Rectal smooth muscle tissue (tissue), 1 donor: ENCODE data around the gene EFCAB9.
"Not testable (repeated sequence)": the region's sequence is repeated elsewhere in the genome, so short reads cannot be mapped to it uniquely, and the experiment has no call there.

Experiments used
- H3K27ac ChIP-seq: one replicate; pipeline ENCODE4 v1.7.0; 2013; ENCODE audit warnings: low read depth, low read length, inconsistent platforms
- H3K27me3 ChIP-seq: one replicate; pipeline ENCODE4 v1.7.0; 2013; ENCODE audit warnings: low read length; ENCODE audit not compliant: control insufficient read depth, insufficient read depth
- H3K36me3 ChIP-seq: one replicate; pipeline ENCODE4 v1.7.0; 2013; ENCODE audit warnings: low read length; ENCODE audit not compliant: control insufficient read depth, insufficient read depth
- H3K4me1 ChIP-seq: one replicate; pipeline ENCODE4 v1.7.0; 2013; ENCODE audit warnings: low read length; ENCODE audit not compliant: control insufficient read depth, insufficient read depth
- H3K4me3 ChIP-seq: one replicate; pipeline ENCODE4 v1.7.0; 2013; ENCODE audit warnings: low read length
- H3K9ac ChIP-seq: one replicate; pipeline ENCODE4 v1.7.0; 2013; ENCODE audit warnings: low read length

The EFCAB9 gene

DNA sequence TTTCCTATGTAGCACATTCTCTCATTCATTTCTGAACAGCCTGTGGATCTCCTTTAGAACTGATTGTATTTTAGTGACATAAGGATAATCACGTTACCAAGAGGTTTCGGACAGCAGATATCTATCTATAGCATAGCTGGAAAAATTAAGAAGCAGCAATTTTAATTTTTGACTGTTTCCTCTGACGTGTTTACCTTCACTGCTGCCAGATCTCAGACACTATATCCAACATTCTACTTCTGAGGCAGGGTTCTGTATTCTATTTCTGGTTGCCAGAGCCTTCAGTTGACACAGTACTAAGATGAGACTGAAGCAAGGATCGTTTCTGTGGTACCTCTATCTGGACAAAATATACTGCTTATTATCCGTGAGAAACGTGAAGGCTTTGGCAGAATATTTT lies at the start of gene EFCAB9:
Gene EFCAB9 (plus strand): TSS at position 301 of the 400 bp plus-strand sequence. CDS start 1 bp downstream, at position 302.
- H3K4me3 ChIP-seq, result no peak within 1 kb of the TSS
- no peaks in the 10 kb centered on the region for H3K27me3 ChIP-seq
- no peak within 1 kb of the TSS for H3K9ac ChIP-seq
- H3K4me1 ChIP-seq, result no peaks in the 10 kb centered on the region
- H3K36me3 ChIP-seq, result no peaks in the 10 kb centered on the region
- H3K27ac ChIP-seq, result no peak within 1 kb of the TSS

DNA sequence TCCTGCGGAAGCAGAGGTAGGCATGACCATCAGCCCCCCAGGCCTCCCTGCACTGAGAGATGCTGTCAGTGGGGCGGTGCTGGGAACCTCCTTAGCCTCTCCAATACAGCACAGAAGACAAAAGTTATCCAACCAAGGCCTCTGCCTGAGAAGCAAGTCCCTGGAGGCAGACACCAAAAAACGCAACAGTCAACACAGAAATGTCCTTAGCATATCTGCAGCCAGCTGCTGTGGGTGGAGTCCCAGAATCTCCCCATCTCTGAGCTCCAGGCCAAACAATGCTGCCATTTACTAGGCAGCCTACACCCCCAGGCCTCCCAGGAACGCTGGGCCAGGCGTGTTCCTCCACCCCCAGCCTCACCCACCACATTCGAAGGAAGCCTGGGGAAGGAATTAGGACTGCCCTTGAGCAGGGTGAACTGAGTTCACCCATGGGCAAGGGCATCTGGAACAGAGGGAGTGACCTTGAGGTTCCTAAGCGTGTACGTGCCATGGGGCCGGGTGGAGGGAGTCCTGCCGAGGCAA lies 49.6 kb upstream of the EFCAB9 start:
- H3K4me1 ChIP-seq, result no peaks in the 10 kb centered on the region

DNA sequence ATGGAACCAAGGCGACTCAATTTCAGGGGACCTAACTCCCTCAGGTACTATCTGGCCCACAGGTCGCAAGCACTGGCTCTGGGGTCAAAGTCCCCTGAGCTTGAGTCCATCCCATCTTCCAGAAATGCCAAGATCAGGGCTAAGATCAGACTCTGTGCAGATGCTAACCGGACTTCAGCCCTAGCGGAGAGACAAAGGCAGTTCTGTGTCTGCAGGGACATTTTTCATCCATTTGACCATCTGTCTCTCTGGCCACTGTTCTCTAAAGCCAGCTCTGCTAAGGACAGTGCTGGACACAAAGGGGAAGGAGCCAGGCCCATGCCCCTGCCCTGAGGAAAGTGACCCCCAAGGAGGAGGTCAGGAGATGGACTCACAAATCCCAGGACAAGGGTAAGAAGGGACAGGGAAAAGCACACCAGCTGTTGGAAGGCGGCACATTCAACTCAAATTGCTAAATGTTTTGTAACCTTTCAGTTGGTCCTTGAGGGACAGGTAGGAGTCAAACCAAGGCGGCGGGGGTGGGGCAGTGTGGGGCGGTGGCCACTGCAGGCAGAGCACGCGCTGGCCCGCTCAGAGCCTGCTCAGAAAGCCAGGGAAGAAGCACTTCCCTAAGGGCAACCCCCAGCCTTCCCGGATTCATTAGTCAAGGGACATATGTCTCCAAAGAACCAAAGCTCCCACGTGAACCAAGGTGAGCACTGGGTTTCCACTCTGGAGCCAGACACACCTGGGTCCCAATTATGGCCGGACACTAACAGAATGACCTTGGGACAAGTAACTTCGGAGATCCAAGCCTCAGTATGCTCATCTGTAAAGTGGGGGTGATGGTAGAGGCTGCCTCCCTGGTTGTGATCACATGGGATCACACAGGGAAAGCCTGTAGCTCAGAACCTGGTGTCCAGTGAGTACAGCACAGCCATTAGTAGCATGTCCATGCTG lies 48.8 kb upstream of the EFCAB9 start:
- peaks cover 6% of the 10 kb centered on the region for H3K36me3 ChIP-seq
- H3K4me3 ChIP-seq, result no peak overlapping the region
- H3K27ac ChIP-seq, result no peak overlapping the region
- no peak overlapping the region for H3K9ac ChIP-seq
- no peaks in the 10 kb centered on the region for H3K27me3 ChIP-seq
- H3K4me1 ChIP-seq, result no peaks in the 10 kb centered on the region

More for the DNA sequence above, 49.6 kb upstream of the EFCAB9 start:
- Histone ChIP-seq H3K9ac (no peak overlapping the region), H3K4me3 (no peak overlapping the region), H3K27me3 (no peaks in the 10 kb centered on the region), H3K36me3 (peaks cover 6% of the 10 kb centered on the region), H3K27ac (no peak overlapping the region)

DNA sequence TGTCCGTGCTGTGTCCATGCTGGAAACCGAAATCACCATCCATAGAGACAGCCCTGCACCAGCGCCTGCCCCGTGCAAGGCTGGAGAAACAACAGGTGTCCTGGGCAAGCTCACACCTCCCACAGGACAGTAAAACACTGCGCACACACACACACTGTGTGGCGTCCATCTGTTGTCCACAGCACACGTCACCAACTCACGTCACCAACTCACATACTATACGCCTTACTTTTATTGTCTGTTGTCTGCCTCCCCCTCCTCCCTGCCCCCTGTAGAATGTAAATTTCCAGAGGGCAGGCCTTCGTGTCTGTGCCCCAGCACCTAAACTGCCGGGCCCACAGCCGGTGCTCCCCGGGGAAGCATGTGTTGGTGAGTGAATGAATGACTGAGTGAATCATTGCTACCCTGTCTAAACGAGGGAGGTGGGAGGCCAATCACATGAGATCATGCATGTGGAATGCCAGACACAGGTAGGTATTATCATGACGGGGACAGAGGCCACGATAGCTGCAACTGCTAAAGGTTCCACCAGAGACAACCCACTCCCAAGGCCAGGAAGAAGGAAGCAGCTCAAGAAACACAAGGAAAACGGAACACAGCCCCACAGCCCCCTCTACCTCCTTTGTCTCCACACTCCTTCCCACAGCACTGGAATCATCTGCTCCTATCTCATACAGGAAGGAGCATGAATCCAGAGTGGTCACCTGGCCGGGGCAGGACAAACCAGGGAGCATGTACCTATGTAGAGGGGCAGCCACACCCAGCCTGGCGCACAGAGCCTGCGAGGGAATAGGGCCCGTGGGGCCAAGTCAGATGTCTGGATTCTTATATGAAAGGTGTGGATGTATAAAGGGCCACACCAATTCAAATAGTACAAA lies 47.9 kb upstream of the EFCAB9 start:
- Histone ChIP-seq H3K27me3 (no peaks in the 10 kb centered on the region), H3K36me3 (peaks cover 6% of the 10 kb centered on the region), H3K27ac (no peak overlapping the region), H3K4me3 (no peak overlapping the region), H3K4me1 (no peaks in the 10 kb centered on the region), H3K9ac (no peak overlapping the region)

DNA sequence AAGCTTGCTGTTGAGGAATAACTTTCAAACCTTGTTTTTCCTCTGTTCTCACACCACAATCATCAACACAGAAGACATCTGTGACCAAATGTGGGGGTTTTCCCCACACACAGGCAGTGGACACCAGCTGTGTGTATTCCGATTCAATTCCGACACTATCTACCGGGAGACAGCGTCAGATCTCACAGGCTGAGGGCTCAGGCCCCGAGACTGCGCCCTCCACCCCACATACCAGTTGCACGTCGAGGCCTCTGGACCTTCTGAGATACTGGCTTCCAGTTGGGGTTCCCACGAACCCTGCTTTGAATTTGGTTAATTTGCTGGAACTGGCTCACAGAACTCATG lies 47.3 kb upstream of the EFCAB9 start:
- Histone ChIP-seq H3K27me3 (no peaks in the 10 kb centered on the region), H3K27ac (no peak overlapping the region), H3K9ac (no peak overlapping the region), H3K4me1 (no peaks in the 10 kb centered on the region), H3K36me3 (peaks cover 6% of the 10 kb centered on the region), H3K4me3 (no peak overlapping the region)

DNA sequence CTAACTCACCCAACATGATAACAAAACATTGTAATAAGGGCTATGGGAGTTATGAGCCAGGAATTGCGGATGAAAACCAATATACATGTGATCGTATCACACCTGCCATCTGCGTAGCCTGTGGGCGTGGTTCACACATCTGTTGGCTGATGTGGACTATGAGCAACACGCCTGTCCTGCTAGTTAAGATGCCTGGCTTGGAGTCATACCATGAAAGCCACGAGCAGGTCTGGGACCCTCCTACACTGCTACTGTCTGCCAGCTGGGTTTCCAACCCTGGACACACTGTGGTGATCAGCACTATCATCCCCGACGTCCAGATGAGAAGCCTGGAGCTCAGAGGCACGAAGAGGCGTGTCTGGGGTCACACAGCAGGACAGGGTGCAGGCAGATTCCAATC lies 46.1 kb upstream of the EFCAB9 start:
- Histone ChIP-seq H3K36me3 (peaks cover 6% of the 10 kb centered on the region), H3K27ac (no peak overlapping the region), H3K9ac (no peak overlapping the region), H3K4me1 (no peaks in the 10 kb centered on the region), H3K4me3 (no peak overlapping the region), H3K27me3 (no peaks in the 10 kb centered on the region)

DNA sequence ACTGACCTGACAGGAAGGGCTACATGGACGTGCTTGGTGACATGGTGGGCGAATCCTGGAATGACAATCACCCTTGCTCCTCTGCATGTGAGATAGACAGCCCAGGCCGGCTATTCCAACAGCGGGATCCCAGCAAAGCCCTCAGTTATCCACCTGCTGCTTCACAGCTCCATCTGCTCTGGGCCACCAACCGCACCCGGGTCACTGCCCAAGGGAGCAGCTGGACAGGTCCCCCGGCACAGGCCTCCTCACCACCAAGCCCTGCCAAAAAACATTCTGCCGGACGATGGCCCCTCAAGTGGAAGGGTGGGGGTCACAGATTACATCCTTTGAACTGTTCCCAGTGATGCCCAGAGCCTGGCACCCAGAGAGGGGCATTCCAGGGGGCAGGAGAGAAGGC lies 45.6 kb upstream of the EFCAB9 start:
- no peaks in the 10 kb centered on the region for H3K27me3 ChIP-seq
- H3K4me3 ChIP-seq, result no peak overlapping the region
- no peaks in the 10 kb centered on the region for H3K4me1 ChIP-seq
- no peak overlapping the region for H3K9ac ChIP-seq
- no peak overlapping the region for H3K27ac ChIP-seq
- peaks cover 8% of the 10 kb centered on the region for H3K36me3 ChIP-seq

DNA sequence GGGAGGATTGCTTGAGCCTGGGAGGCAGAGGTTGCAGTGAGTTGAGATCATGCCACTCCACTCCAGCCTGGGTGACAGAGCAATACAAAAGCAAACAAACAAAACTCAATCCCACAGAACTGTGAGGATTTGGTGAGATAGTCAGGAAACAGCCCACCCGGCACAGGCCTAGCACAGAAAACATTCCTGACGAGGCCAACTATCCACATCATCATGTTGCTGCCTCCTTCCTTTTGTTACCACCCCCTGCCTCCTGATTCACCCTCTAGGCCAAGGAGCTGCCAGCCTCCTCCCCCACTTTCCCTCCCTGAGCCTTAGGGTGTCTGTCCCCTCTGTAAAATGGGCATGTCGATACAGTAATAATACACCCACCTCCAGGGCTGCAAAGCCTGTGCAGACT lies 44.9 kb upstream of the EFCAB9 start:
- Histone ChIP-seq H3K27me3 (no peaks in the 10 kb centered on the region), H3K4me3 (no peak overlapping the region), H3K9ac (no peak overlapping the region), H3K36me3 (peaks cover 9% of the 10 kb centered on the region), H3K27ac (no peak overlapping the region), H3K4me1 (no peaks in the 10 kb centered on the region)

DNA sequence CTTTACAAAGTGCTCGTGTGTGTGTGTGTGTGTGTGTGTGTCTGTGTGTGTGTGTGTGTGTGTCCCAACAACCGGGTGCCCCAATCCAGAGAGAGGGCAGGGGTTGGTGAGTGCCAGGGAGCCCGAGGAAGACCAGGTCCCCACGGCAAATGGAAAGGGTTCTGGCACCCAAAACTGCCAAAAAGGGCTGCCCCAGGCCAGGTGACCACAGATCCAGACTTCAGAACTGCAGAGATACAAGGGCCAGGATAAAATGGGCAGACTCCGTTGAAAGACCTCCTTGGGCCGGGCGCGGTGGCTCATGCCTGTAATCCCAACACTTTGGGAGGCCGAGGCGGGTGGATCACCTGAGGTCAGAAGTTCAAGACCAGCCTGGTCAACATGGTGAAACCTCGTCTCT lies 44.5 kb upstream of the EFCAB9 start:
- not testable (repeated sequence) for H3K27ac ChIP-seq, H3K27me3 ChIP-seq, H3K4me3 ChIP-seq, H3K4me1 ChIP-seq, H3K9ac ChIP-seq
- peaks cover 14% of the 10 kb centered on the region for H3K36me3 ChIP-seq

DNA sequence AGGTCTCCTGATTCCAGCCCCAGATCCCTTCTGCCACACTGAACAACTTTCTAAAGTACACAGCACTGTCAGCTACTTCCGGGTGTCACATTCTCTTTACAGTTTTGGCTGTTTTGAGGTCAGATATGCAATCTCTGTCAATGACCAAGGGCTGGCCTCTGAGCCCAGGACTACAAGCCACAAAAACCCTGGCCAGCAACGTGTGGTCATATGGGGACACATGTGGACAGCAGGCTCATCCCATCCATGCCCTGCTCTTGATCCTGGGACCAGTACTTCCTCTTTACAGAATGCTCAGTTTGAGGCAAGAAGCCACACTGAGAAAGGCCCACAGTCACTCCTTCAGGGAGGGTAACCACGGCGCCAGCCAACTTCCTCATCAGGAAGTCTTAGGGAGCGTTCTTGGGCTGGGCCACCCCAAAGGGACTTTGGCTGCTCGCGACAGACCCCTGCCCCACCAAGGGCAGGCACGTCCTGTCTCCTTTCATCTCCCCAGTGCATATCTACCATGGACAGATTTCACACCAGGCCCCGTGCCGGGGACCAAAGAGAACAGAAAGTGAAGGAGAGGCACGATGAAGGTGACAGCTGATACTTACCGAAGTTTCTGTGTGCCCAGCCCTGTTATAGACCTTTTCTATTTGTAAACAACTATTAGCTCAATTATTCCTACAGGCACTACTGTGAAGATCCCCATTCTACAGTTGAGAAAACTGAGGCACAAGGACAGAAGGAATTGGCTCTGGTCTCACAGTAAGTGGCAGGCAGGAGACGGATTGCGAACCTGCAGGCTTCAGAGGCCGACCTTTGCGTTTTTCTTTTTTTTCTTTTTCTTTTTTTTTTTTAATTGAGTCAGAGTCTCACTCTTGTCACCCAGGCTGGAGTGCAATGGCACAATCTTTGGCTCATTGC lies 43.2 kb upstream of the EFCAB9 start:
- no peaks in the 10 kb centered on the region for H3K27me3 ChIP-seq

DNA sequence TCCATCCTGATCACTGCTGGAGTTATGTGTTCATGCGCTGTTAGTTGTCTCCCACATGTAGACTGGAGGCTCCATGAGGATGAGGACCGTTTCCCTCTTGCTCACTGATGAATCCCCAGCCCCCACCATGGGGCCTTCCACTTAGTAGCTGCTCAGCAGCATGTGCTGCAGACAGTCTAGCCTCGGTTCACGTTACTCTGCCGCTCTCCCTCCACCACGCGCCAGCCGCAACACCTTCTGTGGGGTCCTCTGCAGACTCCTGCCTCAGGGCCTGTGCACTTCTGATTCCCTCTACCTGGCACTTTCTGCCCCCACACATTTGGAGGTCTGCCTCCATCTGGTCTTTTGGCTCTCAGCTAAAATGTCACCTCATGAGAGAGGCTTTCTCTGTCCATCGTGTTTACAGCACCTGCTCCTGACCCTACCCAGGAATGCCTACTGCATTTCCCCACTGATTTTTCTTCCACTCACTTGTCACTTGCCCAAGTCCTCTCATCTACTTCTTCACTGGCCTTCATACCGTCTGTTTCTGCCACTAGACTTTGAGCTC lies 42.2 kb upstream of the EFCAB9 start:
- Histone ChIP-seq H3K27ac (no peak overlapping the region), H3K36me3 (peaks cover 17% of the 10 kb centered on the region), H3K27me3 (no peaks in the 10 kb centered on the region), H3K4me1 (no peaks in the 10 kb centered on the region), H3K4me3 (no peak overlapping the region), H3K9ac (no peak overlapping the region)

More for the DNA sequence above, 43.2 kb upstream of the EFCAB9 start:
- Histone ChIP-seq H3K4me1 (no peaks in the 10 kb centered on the region), H3K27ac (no peak overlapping the region), H3K9ac (no peak overlapping the region), H3K36me3 (peaks cover 15% of the 10 kb centered on the region), H3K4me3 (no peak overlapping the region)
